Ramos (cell line): ENCODE results near the gene PGR.
"Not testable (repeated sequence)": the region's sequence is repeated elsewhere in the genome, so short reads cannot be mapped to it uniquely, and the experiment has no call there.

Source experiments
- in situ Hi-C: fragments of 300-500 bp; cut with MboI; formaldehyde crosslinking; loops from one replicate; pipeline ENCODE4 v1.14.3; 2022; ENCODE audit warnings: low sequenced_read_pairs; ENCODE audit not compliant: unreplicated experiment

The PGR gene

GRCh38 chr11:101013702-101014101 lies 115.9 kb downstream of the PGR start:
- in situ Hi-C loops: not testable (repeated sequence)

GRCh38 chr11:101011881-101012280 lies 117.7 kb downstream of the PGR start:
- in situ Hi-C loops: no loop called here

GRCh38 chr11:101010899-101011298 lies 118.7 kb downstream of the PGR start:
- in situ Hi-C loops: no loop called here

GRCh38 chr11:101009690-101010055 lies 119.9 kb downstream of the PGR start:
- in situ Hi-C loops: no loop called here

GRCh38 chr11:101008961-101009689 lies 120.5 kb downstream of the PGR start:
- in situ Hi-C loops: no loop called here

GRCh38 chr11:101003468-101003867 lies 126.1 kb downstream of the PGR start:
- in situ Hi-C loops: no loop called here

- in situ Hi-C loops: no loop called here
These were observed 129.9 kb downstream of the PGR start for GRCh38 chr11:100999756-101000155.

GRCh38 chr11:100994966-100995365 lies 134.6 kb downstream of the PGR start:
- in situ Hi-C loops: no loop called here

DNA sequence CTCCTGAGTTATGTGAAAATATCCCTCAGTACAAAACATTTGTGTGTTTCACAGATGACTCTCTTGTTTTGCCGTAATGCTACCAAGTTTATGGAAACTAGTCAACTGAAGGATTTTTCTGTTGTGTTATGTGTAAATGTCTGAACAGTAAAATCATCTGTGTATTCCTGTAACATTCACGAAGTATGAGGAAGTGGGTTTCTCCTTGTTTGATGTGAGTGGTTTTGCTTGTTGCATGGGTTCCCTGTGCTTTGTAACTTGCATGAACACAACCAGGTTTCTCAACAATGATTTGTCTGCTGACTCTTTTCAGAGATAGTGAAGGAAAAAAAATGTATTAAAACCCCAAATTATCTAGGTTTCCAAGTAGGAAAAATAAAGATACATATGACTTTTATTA lies 138.1 kb downstream of the PGR start:
- in situ Hi-C loops: no loop called here

- in situ Hi-C loops: no loop called here
These were observed 138.7 kb downstream of the PGR start for GRCh38 chr11:100990931-100991330.

DNA sequence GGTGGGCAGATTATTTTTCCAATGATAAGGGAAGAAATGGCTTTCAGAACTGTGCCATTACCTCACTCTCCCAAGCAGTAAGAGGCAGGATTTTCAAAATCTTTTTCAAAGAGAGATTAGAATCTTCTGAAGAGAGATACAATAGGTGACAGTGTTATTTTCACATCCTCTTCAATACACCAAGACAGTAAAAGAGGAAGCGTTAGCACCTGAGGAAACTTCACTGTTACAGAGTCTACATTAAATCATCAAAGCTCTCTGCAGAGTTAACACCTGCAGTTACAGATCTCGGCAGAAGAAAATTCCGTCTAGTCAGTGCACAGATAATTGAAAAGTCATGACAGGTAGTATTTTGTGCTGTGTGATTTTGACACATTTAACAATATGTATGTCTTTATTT lies 144.9 kb downstream of the PGR start:
- in situ Hi-C loops: no loop called here

- in situ Hi-C loops: no loop called here
These were observed 148.3 kb downstream of the PGR start for GRCh38 chr11:100981196-100981824.

- in situ Hi-C loops: no loop called here
These were observed 149.5 kb downstream of the PGR start for GRCh38 chr11:100980156-100980555.
